Endothelial cell of umbilical vein (primary cell): ENCODE results near the gene MIB1. TPM values are rescaled to one million over a fixed set of nuclear protein-coding genes. Genes with fewer than 3 reads are reported as not detected.

ENCODE experiments used
- BruUV-seq: library from RNA; stranded (reverse); fragments of 400-500 nt; replicated peaks from 2 replicates; lab custom pipeline; 2021; lab: Mats Ljungman, UMichigan
- CTCF ChIA-PET: fragments of 300-600, 350-600 bp; sonication (Branson Sonifier 250); formaldehyde crosslinking; loops from one replicate; lab custom pipeline; 2021; ENCODE audit warnings: antibody characterized with exemption, inconsistent platforms; lab: Charles Lee
- POLR2A ChIA-PET: fragments of 300-600, 350-600 bp; sonication (Branson Sonifier 250); formaldehyde crosslinking; loops from one replicate; lab custom pipeline; 2021; ENCODE audit warnings: antibody characterized with exemption, inconsistent platforms; lab: Charles Lee
- DNase-seq: peaks from one replicate; pipeline ENCODE4 v3.0.0-alpha.2; 2011; ENCODE audit warnings: low read depth, low spot score
- FAIRE-seq: peaks from 2 replicates; lab custom pipeline; 2011; peaks lifted over from hg19 to GRCh38; lab: Jason Lieb, UNC
- H2AFZ ChIP-seq: 2 replicates; pipeline ENCODE4 v1.6.0; 2012; ENCODE audit warnings: low read depth, low read length, control low read depth, inconsistent platforms
- H3K27ac ChIP-seq: 2 replicates; pipeline ENCODE4 v1.5.1; 2011; ENCODE audit warnings: low read depth, mild to moderate bottlenecking, control low read depth, low read length, moderate library complexity; ENCODE audit not compliant: insufficient read depth
- H3K27me3 ChIP-seq, 2 experiments: 2 replicates each; pipeline versions ENCODE4 v1.6.0 to v1.6.1; 2011; ENCODE audit warnings: low read length in 2 of 2, mixed read lengths in 1 of 2; ENCODE audit not compliant: control insufficient read depth in 2 of 2, insufficient read depth in 2 of 2
- H3K36me3 ChIP-seq, 2 experiments: 2 replicates in 1 of 2; 3 replicates in 1 of 2; pipeline ENCODE4 v1.5.1; 2011; ENCODE audit warnings: low read length in 2 of 2, mild to moderate bottlenecking in 1 of 2, moderate library complexity in 1 of 2; ENCODE audit not compliant: control insufficient read depth in 2 of 2, insufficient read depth in 2 of 2; ENCODE audit errors: extremely low read depth in 1 of 2
- H3K4me1 ChIP-seq: 3 replicates; pipeline ENCODE4 v1.5.1; 2011; ENCODE audit warnings: mild to moderate bottlenecking, low read length; ENCODE audit not compliant: control insufficient read depth, insufficient read depth; ENCODE audit errors: extremely low read depth
- H3K4me2 ChIP-seq: 2 replicates; pipeline ENCODE4 v1.6.1; 2011; ENCODE audit warnings: low read length, control low read depth, mixed read lengths; ENCODE audit not compliant: insufficient read depth
- H3K4me3 ChIP-seq, 3 experiments: fragments of 200-600 bp in 1 of 3; sonication (generic), shearing (Covaris generic) in 1 of 3; replicated peaks in 1 of 3; 2 replicates each; pipeline ENCODE4 v1.5.1; 2011 to 2016; ENCODE audit warnings: control low read depth in 3 of 3, low read length in 3 of 3, mild to moderate bottlenecking in 2 of 3, inconsistent platforms in 1 of 3, low read depth in 1 of 3, moderate library complexity in 1 of 3; ENCODE audit not compliant: insufficient read depth in 1 of 3
- H3K79me2 ChIP-seq: 2 replicates; pipeline ENCODE4 v1.6.0; 2012; ENCODE audit warnings: low read length, inconsistent platforms; ENCODE audit not compliant: control insufficient read depth, insufficient read depth
- H3K9ac ChIP-seq: replicated peaks from 2 replicates; pipeline ENCODE3; 2011; ENCODE audit warnings: low read length, control low read depth; ENCODE audit not compliant: insufficient read depth; ENCODE audit errors: extremely low read depth
- H3K9me1 ChIP-seq: replicated peaks from 3 replicates; pipeline ENCODE4 v1.6.0; 2011; ENCODE audit warnings: mild to moderate bottlenecking, low read length; ENCODE audit not compliant: control insufficient read depth, insufficient read depth; ENCODE audit errors: extremely low read depth
- H3K9me3 ChIP-seq: replicated peaks from 2 replicates; pipeline ENCODE4 v1.5.1; 2012; ENCODE audit warnings: low read length, inconsistent platforms; ENCODE audit not compliant: control insufficient read depth, insufficient read depth
- H4K20me1 ChIP-seq: replicated peaks from 2 replicates; pipeline ENCODE3; 2011; ENCODE audit warnings: mild to moderate bottlenecking, low read length; ENCODE audit not compliant: control insufficient read depth, insufficient read depth; ENCODE audit errors: extremely low read depth
- CTCF ChIP-seq, 2 donors: IDR thresholded peaks; 1 replicate in 1 of 2; 2 replicates in 1 of 2; pipeline ENCODE4 v1.5.1; 2011; ENCODE audit warnings: low read length in 2 of 2, mild to moderate bottlenecking in 2 of 2, moderate library complexity in 2 of 2, control low read depth in 1 of 2, inconsistent platforms in 1 of 2, low read depth in 1 of 2; ENCODE audit not compliant: insufficient read depth in 1 of 2; ENCODE audit errors: extremely low read depth in 1 of 2
- EZH2 ChIP-seq: IDR thresholded peaks from 2 replicates; pipeline ENCODE4 v1.6.1; 2012; ENCODE audit warnings: borderline replicate concordance, low read depth, mild to moderate bottlenecking, moderate library complexity, low read length, inconsistent platforms; ENCODE audit not compliant: severe bottlenecking
- FOS ChIP-seq: IDR thresholded peaks from 2 replicates; pipeline ENCODE4 v1.6.1; 2011; ENCODE audit warnings: mild to moderate bottlenecking, low read length, moderate library complexity, borderline replicate concordance; ENCODE audit not compliant: insufficient read depth
- GATA2 ChIP-seq: IDR thresholded peaks from 2 replicates; pipeline ENCODE4 v1.7.0; 2011; ENCODE audit warnings: low read depth, mild to moderate bottlenecking, moderate library complexity, mixed read lengths, low read length; ENCODE audit not compliant: insufficient read length, insufficient read depth
- JUN ChIP-seq: IDR thresholded peaks from 2 replicates; pipeline ENCODE4 v1.6.1; 2011; ENCODE audit warnings: borderline replicate concordance, low read depth; ENCODE audit not compliant: insufficient read length, insufficient read depth
- MAX ChIP-seq: IDR thresholded peaks from 2 replicates; pipeline ENCODE4 v1.6.1; 2011; ENCODE audit not compliant: insufficient read depth, insufficient read length
- MYC ChIP-seq: IDR thresholded peaks from one replicate; pipeline ENCODE4 v1.6.1; 2011; ENCODE audit warnings: mild to moderate bottlenecking, low read depth, low read length
- POLR2A ChIP-seq: IDR thresholded peaks from 2 replicates; pipeline ENCODE4 v1.6.1; 2012; ENCODE audit warnings: low read depth, mild to moderate bottlenecking, control low read depth, low read length
- POLR2AphosphoS5 ChIP-seq: IDR thresholded peaks from 2 replicates; pipeline ENCODE4 v1.6.1; 2012; ENCODE audit warnings: low read depth, mild to moderate bottlenecking, control low read depth, low read length, moderate library complexity; ENCODE audit not compliant: insufficient read depth
- dilution Hi-C: fragments of 300-500 bp; cut with MboI; formaldehyde crosslinking; loops from one replicate; pipeline ENCODE4 v1.15.0; 2019; ENCODE audit warnings: low sequenced_read_pairs; ENCODE audit not compliant: extremely low pct_ligation_motif_present
- intact Hi-C: fragments of 100-400 bp; cut with micrococcal nuclease; formaldehyde crosslinking; loops from one replicate; pipeline ENCODE4 v1.10.0; 2022
- polyA plus RNA-seq, 4 experiments: library from polyadenylated mRNA; depleted of rRNA in 3 of 4; stranded (reverse) in 3 of 4; unstranded in 1 of 4; fragments of >200 nt; gene quantifications; 2 replicates each; pipeline versions ENCODE4 v1.2.1 to v1.2.3, GENCODE V29; 2011 to 2012; ENCODE audit warnings: missing spikeins in 1 of 4
- total RNA-seq: library from RNA; stranded (reverse); gene quantifications from 2 replicates; pipeline ENCODE4 v1.2.3, GENCODE V29; 2021

The MIB1 gene
- total and polyA plus RNA-seq, 2 donors (not counting 3 experiments of a cell fraction or from before 2014, with no cell fraction given), result 6.3 to 37.5 TPM

GRCh38 chr18:21805771-21806366 is 65.3 kb downstream of the MIB1 start:
- no peak for FAIRE-seq
- dilution Hi-C loops (no loop called here), intact Hi-C loops (no loop called here)
- Histone ChIP-seq H4K20me1 (no peaks in the 10 kb centered on the region), H3K36me3 (peaks cover 2 to 7% of the 10 kb centered on the region in 2 experiments), H3K27ac (no peak overlapping the region), H2AFZ (no peak overlapping the region), H3K4me2 (no peak overlapping the region), H3K9me1 (no peaks in the 10 kb centered on the region), H3K9ac (no peak overlapping the region), H3K27me3 (no peaks in the 10 kb centered on the region), H3K9me3 (no peaks in the 10 kb centered on the region), H3K4me1 (no peaks in the 10 kb centered on the region), H3K4me3 (no peak overlapping the region), H3K79me2 (no peaks in the 10 kb centered on the region)
- TF ChIP-seq MYC (no peak), POLR2A (no peak), CTCF (IDR thresholded peaks at IDR 0.05; ENCODE audit: extremely low read depth in 1 of 2, insufficient read depth in 1 of 2, low read depth in 1 of 2, low read length in 2 of 2) (no peak), FOS (no peak), EZH2 (no peak), GATA2 (no peak), JUN (no peak), POLR2AphosphoS5 (no peak), MAX (no peak)
- DNase-seq, result no peak
- BruUV-seq, result no TSS peak
- CTCF ChIA-PET, result interaction anchor here (1.3 kb wide), 1 partner anchor 14 kb away, joined by 4 read pairs; no protein-coding TSS in a partner anchor
- POLR2A ChIA-PET, result interaction anchor here (0.6 kb wide), 1 partner anchor 28 kb away, joined by 7 read pairs; no protein-coding TSS in a partner anchor
